Panc1 (cell line): Measurements from ENCODE around the gene ZFPL1. TPM values are rescaled to one million over a fixed set of nuclear protein-coding genes. Genes with fewer than 3 reads are reported as not detected.

ENCODE experiments used
- ATAC-seq: fragments of 200-7000 bp; cut with Tn5 transposase; 2 replicates; pipeline ENCODE4 v1.9.1; 2020; ENCODE audit warnings: mild to moderate bottlenecking, moderate library complexity
- BruUV-seq: library from RNA; stranded (reverse); fragments of 400-500 nt; replicated peaks from 2 replicates; lab custom pipeline; 2021; lab: Mats Ljungman, UMichigan
- CTCF ChIA-PET: fragments of 300-600 bp; sonication (Branson Sonifier 250); formaldehyde crosslinking; loops from one replicate; lab custom pipeline; 2022; ENCODE audit warnings: antibody characterized with exemption; lab: Charles Lee
- POLR2A ChIA-PET: fragments of 300-600 bp; sonication (Branson Sonifier 250); formaldehyde crosslinking; loops from one replicate; lab custom pipeline; 2022; ENCODE audit warnings: antibody characterized with exemption; lab: Charles Lee
- DNase-seq: peaks from one replicate; pipeline ENCODE4 v3.0.0-alpha.2; 2010; ENCODE audit warnings: low read depth, low spot score
- H3K27ac ChIP-seq: 2 replicates; pipeline ENCODE4 v1.5.1; 2011; ENCODE audit warnings: mild to moderate bottlenecking, low read length, inconsistent platforms
- H3K27me3 ChIP-seq: fragments of 200-500 bp; sonication (Bioruptor generic); 2 replicates; pipeline ENCODE4 v1.6.0; 2014; ENCODE audit warnings: low read length, inconsistent platforms; ENCODE audit not compliant: control insufficient read depth, insufficient read depth
- H3K36me3 ChIP-seq: fragments of 200-500 bp; sonication (Bioruptor generic); 2 replicates; pipeline ENCODE4 v1.5.1; 2014; ENCODE audit warnings: inconsistent platforms, mild to moderate bottlenecking, low read length, moderate library complexity; ENCODE audit not compliant: control insufficient read depth, insufficient read depth
- H3K4me1 ChIP-seq: 2 replicates; pipeline ENCODE4 v1.5.1; 2011; ENCODE audit warnings: inconsistent platforms, mild to moderate bottlenecking, low read length, moderate library complexity; ENCODE audit not compliant: control insufficient read depth, insufficient read depth
- H3K4me3 ChIP-seq, 2 experiments: 2 replicates each; pipeline ENCODE4 v1.5.1; 2011 to 2012; ENCODE audit warnings: low read depth in 2 of 2, low read length in 2 of 2, mild to moderate bottlenecking in 2 of 2, inconsistent platforms in 1 of 2, moderate library complexity in 1 of 2
- H3K9me3 ChIP-seq: fragments of 200-500 bp; sonication (Bioruptor generic); 2 replicates; pipeline ENCODE4 v1.5.1; 2014; ENCODE audit warnings: low read depth, mild to moderate bottlenecking, inconsistent platforms, low read length, moderate library complexity; ENCODE audit not compliant: control insufficient read depth, insufficient read depth
- POLR2AphosphoS5 ChIP-seq: IDR thresholded peaks from 2 replicates; pipeline ENCODE4 v1.6.1; 2012; ENCODE audit warnings: mild to moderate bottlenecking, low read depth, low read length, moderate library complexity
- SIN3A ChIP-seq: IDR thresholded peaks from 2 replicates; pipeline ENCODE4 v1.6.1; 2012; ENCODE audit warnings: low read depth, mild to moderate bottlenecking, low read length, moderate library complexity, borderline replicate concordance; ENCODE audit not compliant: insufficient read depth
- TCF7L2 ChIP-seq: IDR thresholded peaks from 2 replicates; pipeline ENCODE4 v1.6.1; 2011; ENCODE audit warnings: mild to moderate bottlenecking, low read depth, low read length, inconsistent platforms
- in situ Hi-C: cut with HindIII; loops from 2 replicates; pipeline ENCODE4 v1.10.0; 2016; ENCODE audit warnings: low sequenced_read_pairs, low pct_unique_long_range_greater_than_20kb
- intact Hi-C: fragments of 100-400 bp; cut with micrococcal nuclease; formaldehyde crosslinking; loops from one replicate; pipeline ENCODE4 v1.10.0; 2022; ENCODE audit not compliant: unreplicated experiment
- total RNA-seq: library from RNA; stranded (reverse); gene quantifications from one replicate; pipeline ENCODE4 v1.2.1, GENCODE V29; 2021; ENCODE audit not compliant: unreplicated experiment
- TF ChIP-seq, protein P1 (sequence below), 2 experiments: IDR thresholded peaks; 2 replicates each; pipeline ENCODE4 v1.6.1; 2011 to 2012; ENCODE audit warnings: low read depth in 2 of 2, control low read depth in 1 of 2, low read length in 1 of 2, mild to moderate bottlenecking in 1 of 2, moderate library complexity in 1 of 2; ENCODE audit not compliant: insufficient read depth in 1 of 2
- TF ChIP-seq, protein P2 (sequence below): fragments of 450-650 bp; IDR thresholded peaks from 2 replicates; pipeline ENCODE4 v1.5.1; 2017; ENCODE audit warnings: mild to moderate bottlenecking

The ZFPL1 gene
- total RNA-seq, 1 experiment from 2014 or later, result 68.4 TPM

DNA sequence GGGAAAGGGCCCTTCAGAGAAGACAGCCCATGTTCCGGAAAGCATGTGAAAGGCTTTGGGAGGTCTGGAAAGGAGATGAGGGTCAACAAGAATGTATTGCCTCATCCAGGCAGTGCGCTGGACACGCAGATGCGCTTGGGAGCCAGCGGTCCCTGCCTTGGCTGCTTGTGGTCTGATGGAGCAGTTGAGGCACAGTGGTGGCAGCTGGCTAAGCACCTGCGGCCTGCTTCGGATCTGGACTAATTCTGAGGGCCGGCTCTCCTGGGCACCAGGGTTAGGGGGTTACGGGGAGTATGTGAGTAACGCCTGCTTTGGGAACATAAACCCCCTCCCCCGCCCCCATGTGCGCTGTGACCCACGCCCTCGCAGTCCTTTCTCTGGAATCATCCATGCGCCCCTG is 23.1 kb downstream of the ZFPL1 start:
- DNase-seq (no peak), ATAC-seq (no peak)
- BruUV-seq, result no TSS peak
- Histone ChIP-seq H3K4me3 (no peak overlapping the region), H3K9me3 (no peaks in the 10 kb centered on the region), H3K36me3 (no peaks in the 10 kb centered on the region), H3K27ac (no peak overlapping the region), H3K4me1 (peaks cover 19% of the 10 kb centered on the region), H3K27me3 (no peaks in the 10 kb centered on the region)
- ChIA-PET CTCF (no interaction called here), POLR2A (no interaction called here)
- in situ Hi-C loops (no loop called here), intact Hi-C loops (no loop called here)
- TF ChIP-seq, protein P1, sequence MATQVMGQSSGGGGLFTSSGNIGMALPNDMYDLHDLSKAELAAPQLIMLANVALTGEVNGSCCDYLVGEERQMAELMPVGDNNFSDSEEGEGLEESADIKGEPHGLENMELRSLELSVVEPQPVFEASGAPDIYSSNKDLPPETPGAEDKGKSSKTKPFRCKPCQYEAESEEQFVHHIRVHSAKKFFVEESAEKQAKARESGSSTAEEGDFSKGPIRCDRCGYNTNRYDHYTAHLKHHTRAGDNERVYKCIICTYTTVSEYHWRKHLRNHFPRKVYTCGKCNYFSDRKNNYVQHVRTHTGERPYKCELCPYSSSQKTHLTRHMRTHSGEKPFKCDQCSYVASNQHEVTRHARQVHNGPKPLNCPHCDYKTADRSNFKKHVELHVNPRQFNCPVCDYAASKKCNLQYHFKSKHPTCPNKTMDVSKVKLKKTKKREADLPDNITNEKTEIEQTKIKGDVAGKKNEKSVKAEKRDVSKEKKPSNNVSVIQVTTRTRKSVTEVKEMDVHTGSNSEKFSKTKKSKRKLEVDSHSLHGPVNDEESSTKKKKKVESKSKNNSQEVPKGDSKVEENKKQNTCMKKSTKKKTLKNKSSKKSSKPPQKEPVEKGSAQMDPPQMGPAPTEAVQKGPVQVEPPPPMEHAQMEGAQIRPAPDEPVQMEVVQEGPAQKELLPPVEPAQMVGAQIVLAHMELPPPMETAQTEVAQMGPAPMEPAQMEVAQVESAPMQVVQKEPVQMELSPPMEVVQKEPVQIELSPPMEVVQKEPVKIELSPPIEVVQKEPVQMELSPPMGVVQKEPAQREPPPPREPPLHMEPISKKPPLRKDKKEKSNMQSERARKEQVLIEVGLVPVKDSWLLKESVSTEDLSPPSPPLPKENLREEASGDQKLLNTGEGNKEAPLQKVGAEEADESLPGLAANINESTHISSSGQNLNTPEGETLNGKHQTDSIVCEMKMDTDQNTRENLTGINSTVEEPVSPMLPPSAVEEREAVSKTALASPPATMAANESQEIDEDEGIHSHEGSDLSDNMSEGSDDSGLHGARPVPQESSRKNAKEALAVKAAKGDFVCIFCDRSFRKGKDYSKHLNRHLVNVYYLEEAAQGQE (IDR thresholded peaks at IDR 0.05; ENCODE audit: insufficient read depth in 1 of 2, low read depth in 2 of 2, low read length in 1 of 2), result no peak
- TF ChIP-seq POLR2AphosphoS5 (no peak), SIN3A (no peak), TCF7L2 (no peak)
- TF ChIP-seq, protein P2, sequence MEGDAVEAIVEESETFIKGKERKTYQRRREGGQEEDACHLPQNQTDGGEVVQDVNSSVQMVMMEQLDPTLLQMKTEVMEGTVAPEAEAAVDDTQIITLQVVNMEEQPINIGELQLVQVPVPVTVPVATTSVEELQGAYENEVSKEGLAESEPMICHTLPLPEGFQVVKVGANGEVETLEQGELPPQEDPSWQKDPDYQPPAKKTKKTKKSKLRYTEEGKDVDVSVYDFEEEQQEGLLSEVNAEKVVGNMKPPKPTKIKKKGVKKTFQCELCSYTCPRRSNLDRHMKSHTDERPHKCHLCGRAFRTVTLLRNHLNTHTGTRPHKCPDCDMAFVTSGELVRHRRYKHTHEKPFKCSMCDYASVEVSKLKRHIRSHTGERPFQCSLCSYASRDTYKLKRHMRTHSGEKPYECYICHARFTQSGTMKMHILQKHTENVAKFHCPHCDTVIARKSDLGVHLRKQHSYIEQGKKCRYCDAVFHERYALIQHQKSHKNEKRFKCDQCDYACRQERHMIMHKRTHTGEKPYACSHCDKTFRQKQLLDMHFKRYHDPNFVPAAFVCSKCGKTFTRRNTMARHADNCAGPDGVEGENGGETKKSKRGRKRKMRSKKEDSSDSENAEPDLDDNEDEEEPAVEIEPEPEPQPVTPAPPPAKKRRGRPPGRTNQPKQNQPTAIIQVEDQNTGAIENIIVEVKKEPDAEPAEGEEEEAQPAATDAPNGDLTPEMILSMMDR, result no peak

DNA sequence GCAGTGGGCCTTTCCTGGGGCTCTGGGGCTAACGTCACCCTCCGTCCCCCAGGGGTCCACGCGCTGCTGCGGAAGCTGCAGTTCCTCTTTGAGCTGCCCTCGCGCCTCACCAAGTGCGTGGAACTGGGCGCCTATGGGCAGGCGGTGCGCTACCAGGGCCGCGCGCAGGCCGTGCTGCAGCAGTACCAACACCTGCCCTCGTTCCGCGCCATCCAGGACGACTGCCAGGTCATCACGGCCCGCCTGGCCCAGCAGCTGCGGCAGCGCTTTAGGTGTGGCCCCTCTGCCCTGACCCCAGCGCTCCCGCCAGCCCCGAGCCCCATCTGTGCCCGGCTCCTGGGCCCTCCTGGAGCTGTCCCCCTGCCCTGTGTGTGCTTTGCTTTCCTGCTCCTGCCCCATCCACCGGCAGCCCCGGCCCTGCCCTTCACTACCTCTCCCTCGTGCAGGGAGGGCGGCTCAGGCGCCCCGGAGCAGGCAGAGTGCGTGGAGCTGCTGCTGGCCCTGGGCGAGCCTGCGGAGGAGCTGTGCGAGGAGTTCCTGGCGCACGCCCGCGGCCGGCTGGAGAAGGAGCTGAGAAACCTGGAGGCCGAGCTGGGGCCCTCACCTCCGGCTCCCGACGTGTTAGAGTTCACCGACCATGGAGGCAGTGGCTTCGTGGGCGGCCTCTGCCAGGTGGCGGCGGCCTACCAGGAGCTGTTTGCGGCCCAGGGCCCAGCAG is 23.9 kb downstream of the ZFPL1 start:
- Histone ChIP-seq H3K27me3 (no peaks in the 10 kb centered on the region), H3K4me1 (peaks cover 13% of the 10 kb centered on the region), H3K9me3 (no peaks in the 10 kb centered on the region), H3K27ac (no peak overlapping the region), H3K36me3 (no peaks in the 10 kb centered on the region), H3K4me3 (no peak overlapping the region)
- DNase-seq (no peak), ATAC-seq (no peak)
- intact Hi-C loops, result no loop called here
- POLR2A ChIA-PET, result no interaction called here
- CTCF ChIA-PET, result no interaction called here
- in situ Hi-C loops, result no loop called here
- BruUV-seq, result no TSS peak
- TF ChIP-seq, protein P1 (IDR thresholded peaks at IDR 0.05; ENCODE audit: insufficient read depth in 1 of 2, low read depth in 2 of 2, low read length in 1 of 2), result no peak
- TF ChIP-seq TCF7L2 (no peak), POLR2AphosphoS5 (no peak), SIN3A (no peak)
- TF ChIP-seq, protein P2, result no peak
